K562 (cell line): ENCODE data around the gene ETNK1. TPM values are rescaled to one million over a fixed set of nuclear protein-coding genes. Genes with fewer than 3 reads are reported as not detected.

Experiments used
- ARID2 ChIP-seq: fragments of 450-650 bp; IDR thresholded peaks from 2 replicates; pipeline ENCODE4 v1.6.1; 2017; ENCODE audit warnings: antibody characterized with exemption, mild to moderate bottlenecking
- ARNT ChIP-seq, 2 experiments: fragments of 450-650 bp; IDR thresholded peaks; 2 replicates each; pipeline ENCODE4 v1.6.1; 2016; ENCODE audit warnings: mild to moderate bottlenecking in 1 of 2
- CCNT2 ChIP-seq: IDR thresholded peaks from 2 replicates; pipeline ENCODE4 v1.6.1; 2011; ENCODE audit warnings: borderline replicate concordance, low read depth, mild to moderate bottlenecking, moderate library complexity, mixed read lengths, low read length; ENCODE audit not compliant: insufficient read length; ENCODE audit errors: extremely low read depth
- CHD1 ChIP-seq: fragments of 200-600 bp; sonication (generic); IDR thresholded peaks from one replicate; pipeline ENCODE4 v1.6.1; 2012; ENCODE audit warnings: mild to moderate bottlenecking, moderate library complexity, low read length, inconsistent platforms
- DACH1 ChIP-seq: fragments of 450-650 bp; IDR thresholded peaks from 2 replicates; pipeline ENCODE4 v1.6.1; 2018; ENCODE audit not compliant: partially characterized antibody
- EGR1 ChIP-seq: fragments of 450-650 bp; conservative IDR thresholded peaks from 2 replicates; pipeline ENCODE4 v1.6.1; 2017; ENCODE audit warnings: mild to moderate bottlenecking
- HDAC1 ChIP-seq, 2 experiments: fragments of 450-650 bp; IDR thresholded peaks; 2 replicates each; pipeline ENCODE4 v1.6.1; 2016 to 2017; ENCODE audit warnings: inconsistent platforms in 1 of 2, mild to moderate bottlenecking in 1 of 2, moderate library complexity in 1 of 2
- PHB ChIP-seq: fragments of 250-450 bp; sonication (Bioruptor Pico); IDR thresholded peaks from 2 replicates; pipeline ENCODE4 v1.5.0; 2021
- POLR2G ChIP-seq: fragments of 200-400 bp; formaldehyde crosslinking; IDR thresholded peaks from 2 replicates; pipeline ENCODE4 v1.6.1; 2017; ENCODE audit warnings: low read depth, mild to moderate bottlenecking, antibody characterized with exemption, low read length, moderate library complexity
- SAFB2 ChIP-seq: fragments of 200-400 bp; formaldehyde crosslinking; IDR thresholded peaks from 2 replicates; pipeline ENCODE4 v1.6.1; 2018; ENCODE audit warnings: borderline replicate concordance, low read length, low read depth, moderate library complexity; ENCODE audit not compliant: severe bottlenecking
- SIN3A ChIP-seq, 2 experiments: fragments of 150-350 bp in 1 of 2; IDR thresholded peaks; 2 replicates each; pipeline ENCODE4 v1.6.1; 2011 to 2016; ENCODE audit warnings: borderline replicate concordance in 2 of 2, low read depth in 2 of 2, low read length in 2 of 2, mild to moderate bottlenecking in 2 of 2, moderate library complexity in 2 of 2; ENCODE audit not compliant: control insufficient read depth in 1 of 2
- SNRNP70 ChIP-seq: fragments of 200-400 bp; formaldehyde crosslinking; optimal IDR thresholded peaks from 2 replicates; pipeline ENCODE3; 2017; ENCODE audit warnings: low read depth, low read length
- SREBF1 ChIP-seq: fragments of 150-350 bp; IDR thresholded peaks from 2 replicates; pipeline ENCODE4 v1.6.1; 2014; ENCODE audit warnings: antibody characterized with exemption, low read depth, low read length, borderline replicate concordance
- TAL1 ChIP-seq: fragments of 450-650 bp; IDR thresholded peaks from 2 replicates; pipeline ENCODE4 v1.6.1; 2016; ENCODE audit warnings: mild to moderate bottlenecking
- YBX1 ChIP-seq: fragments of 450-650 bp; IDR thresholded peaks from 2 replicates; pipeline ENCODE4 v1.7.1; 2016; ENCODE audit warnings: mild to moderate bottlenecking
- ZFPM2 ChIP-seq: fragments of 250-450 bp; sonication (Bioruptor Pico); IDR thresholded peaks from 2 replicates; pipeline ENCODE4 v1.5.1; 2022; ENCODE audit warnings: mild to moderate bottlenecking
- polyA plus RNA-seq, 8 experiments: library from polyadenylated mRNA; depleted of rRNA in 4 of 8; stranded (reverse) in 5 of 8; unstranded in 3 of 8; fragments of >200 nt; fragmentation: Nextera tagmentation in 2 of 8; fragmentation: Illumina TruSeq in 1 of 8; extraction: Ambion mirVana in 2 of 8; extraction: Trizol in 1 of 8; gene quantifications; 2 replicates each; pipeline versions ENCODE4 v1.2.1 to v1.2.3, GENCODE V29; 2011 to 2014; ENCODE audit warnings: inconsistent platforms in 1 of 8, missing spikeins in 1 of 8
- total RNA-seq, 7 experiments: library from RNA; depleted of rRNA in 6 of 7; stranded (reverse); fragments of >200 nt in 6 of 7; fragmentation: Illumina TruSeq in 2 of 7; extraction: Trizol in 2 of 7; gene quantifications; 2 replicates each; pipeline versions ENCODE4 v1.2.1 to v1.2.3, GENCODE V29; 2011 to 2021; ENCODE audit warnings: low replicate concordance in 1 of 7
- TF ChIP-seq, protein P1 (sequence below): fragments of 250-450 bp; sonication (Bioruptor Pico); IDR thresholded peaks from 2 replicates; pipeline ENCODE4 v1.8.0; 2022; ENCODE audit warnings: inconsistent platforms
- TF ChIP-seq, protein P2 (sequence below): fragments of 250-450 bp; sonication (Bioruptor Pico); IDR thresholded peaks from 2 replicates; pipeline ENCODE4 v1.5.0; 2022; ENCODE audit warnings: mild to moderate bottlenecking
- TF ChIP-seq, protein P3 (sequence below): fragments of 250-450 bp; sonication (Bioruptor Pico); IDR thresholded peaks from 2 replicates; pipeline ENCODE4 v1.5.0; 2020; ENCODE audit warnings: mild to moderate bottlenecking, borderline replicate concordance

The ETNK1 gene
- total and polyA plus RNA-seq, 9 of the 15 experiments (the other 6 are each of a cell fraction or from before 2014, with no cell fraction given) = 10.0 to 70.5 (median 36.0) TPM

DNA sequence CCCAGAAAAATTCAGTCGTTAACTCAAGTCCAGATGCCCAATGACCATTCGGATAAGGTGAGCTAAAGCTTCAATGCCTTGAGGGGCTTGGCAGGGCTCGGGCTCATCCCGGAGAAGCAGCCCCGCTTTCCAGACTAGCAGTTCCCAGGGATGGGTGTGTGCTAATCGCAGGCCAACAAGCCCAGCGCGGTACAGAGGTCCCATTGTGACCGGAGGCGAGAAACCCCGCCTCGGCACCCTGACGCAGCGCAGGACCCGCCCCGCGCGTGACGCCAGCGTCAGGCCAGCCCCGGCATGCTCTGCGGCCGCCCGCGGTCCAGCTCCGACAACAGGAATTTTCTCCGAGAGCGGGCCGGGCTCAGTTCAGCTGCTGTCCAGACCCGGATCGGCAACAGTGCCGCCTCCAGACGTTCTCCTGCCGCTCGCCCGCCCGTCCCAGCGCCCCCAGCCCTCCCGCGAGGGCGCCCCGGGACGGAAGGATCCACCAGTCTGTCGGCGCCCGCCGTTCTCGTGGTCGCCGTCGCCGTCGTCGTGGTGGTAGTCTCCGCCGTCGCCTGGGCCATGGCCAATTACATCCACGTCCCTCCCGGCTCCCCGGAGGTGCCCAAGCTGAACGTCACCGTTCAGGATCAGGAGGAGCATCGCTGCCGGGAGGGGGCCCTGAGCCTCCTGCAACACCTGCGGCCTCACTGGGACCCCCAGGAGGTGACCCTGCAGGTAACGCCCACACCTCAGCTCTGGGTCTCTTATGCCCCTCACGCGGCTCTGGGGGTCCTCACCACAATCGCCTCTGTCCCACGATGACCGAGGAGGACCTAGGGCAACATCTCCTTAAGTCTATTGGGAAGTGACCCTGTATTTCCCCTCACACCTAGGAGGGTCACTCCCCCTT is at the start of gene ETNK1 (continued):
- TF ChIP-seq DACH1 = no peak
- TF ChIP-seq CHD1 = no peak
- TF ChIP-seq SNRNP70 = no peak
- TF ChIP-seq ARID2 = no peak
- TF ChIP-seq SREBF1 = peak; percentile 66; the same call in 1 of the 2 replicates
- TF ChIP-seq, protein P1, sequence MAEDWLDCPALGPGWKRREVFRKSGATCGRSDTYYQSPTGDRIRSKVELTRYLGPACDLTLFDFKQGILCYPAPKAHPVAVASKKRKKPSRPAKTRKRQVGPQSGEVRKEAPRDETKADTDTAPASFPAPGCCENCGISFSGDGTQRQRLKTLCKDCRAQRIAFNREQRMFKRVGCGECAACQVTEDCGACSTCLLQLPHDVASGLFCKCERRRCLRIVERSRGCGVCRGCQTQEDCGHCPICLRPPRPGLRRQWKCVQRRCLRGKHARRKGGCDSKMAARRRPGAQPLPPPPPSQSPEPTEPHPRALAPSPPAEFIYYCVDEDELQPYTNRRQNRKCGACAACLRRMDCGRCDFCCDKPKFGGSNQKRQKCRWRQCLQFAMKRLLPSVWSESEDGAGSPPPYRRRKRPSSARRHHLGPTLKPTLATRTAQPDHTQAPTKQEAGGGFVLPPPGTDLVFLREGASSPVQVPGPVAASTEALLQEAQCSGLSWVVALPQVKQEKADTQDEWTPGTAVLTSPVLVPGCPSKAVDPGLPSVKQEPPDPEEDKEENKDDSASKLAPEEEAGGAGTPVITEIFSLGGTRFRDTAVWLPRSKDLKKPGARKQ (CRISPR knock-in tag) = no peak
- TF ChIP-seq TAL1 = no peak
- TF ChIP-seq, protein P2, sequence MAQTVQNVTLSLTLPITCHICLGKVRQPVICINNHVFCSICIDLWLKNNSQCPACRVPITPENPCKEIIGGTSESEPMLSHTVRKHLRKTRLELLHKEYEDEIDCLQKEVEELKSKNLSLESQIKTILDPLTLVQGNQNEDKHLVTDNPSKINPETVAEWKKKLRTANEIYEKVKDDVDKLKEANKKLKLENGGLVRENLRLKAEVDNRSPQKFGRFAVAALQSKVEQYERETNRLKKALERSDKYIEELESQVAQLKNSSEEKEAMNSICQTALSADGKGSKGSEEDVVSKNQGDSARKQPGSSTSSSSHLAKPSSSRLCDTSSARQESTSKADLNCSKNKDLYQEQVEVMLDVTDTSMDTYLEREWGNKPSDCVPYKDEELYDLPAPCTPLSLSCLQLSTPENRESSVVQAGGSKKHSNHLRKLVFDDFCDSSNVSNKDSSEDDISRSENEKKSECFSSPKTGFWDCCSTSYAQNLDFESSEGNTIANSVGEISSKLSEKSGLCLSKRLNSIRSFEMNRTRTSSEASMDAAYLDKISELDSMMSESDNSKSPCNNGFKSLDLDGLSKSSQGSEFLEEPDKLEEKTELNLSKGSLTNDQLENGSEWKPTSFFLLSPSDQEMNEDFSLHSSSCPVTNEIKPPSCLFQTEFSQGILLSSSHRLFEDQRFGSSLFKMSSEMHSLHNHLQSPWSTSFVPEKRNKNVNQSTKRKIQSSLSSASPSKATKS = no peak
- TF ChIP-seq ZFPM2 (CRISPR knock-in tag) = no peak
- no peak for TF ChIP-seq SAFB2
- TF ChIP-seq PHB = no peak
- TF ChIP-seq YBX1 = no peak
- no peak; a peak in 1 of 4 replicates for TF ChIP-seq HDAC1 (IDR thresholded peaks at IDR 0.05)
- no peak for TF ChIP-seq ARNT (IDR thresholded peaks at IDR 0.05)
- TF ChIP-seq, protein P3, sequence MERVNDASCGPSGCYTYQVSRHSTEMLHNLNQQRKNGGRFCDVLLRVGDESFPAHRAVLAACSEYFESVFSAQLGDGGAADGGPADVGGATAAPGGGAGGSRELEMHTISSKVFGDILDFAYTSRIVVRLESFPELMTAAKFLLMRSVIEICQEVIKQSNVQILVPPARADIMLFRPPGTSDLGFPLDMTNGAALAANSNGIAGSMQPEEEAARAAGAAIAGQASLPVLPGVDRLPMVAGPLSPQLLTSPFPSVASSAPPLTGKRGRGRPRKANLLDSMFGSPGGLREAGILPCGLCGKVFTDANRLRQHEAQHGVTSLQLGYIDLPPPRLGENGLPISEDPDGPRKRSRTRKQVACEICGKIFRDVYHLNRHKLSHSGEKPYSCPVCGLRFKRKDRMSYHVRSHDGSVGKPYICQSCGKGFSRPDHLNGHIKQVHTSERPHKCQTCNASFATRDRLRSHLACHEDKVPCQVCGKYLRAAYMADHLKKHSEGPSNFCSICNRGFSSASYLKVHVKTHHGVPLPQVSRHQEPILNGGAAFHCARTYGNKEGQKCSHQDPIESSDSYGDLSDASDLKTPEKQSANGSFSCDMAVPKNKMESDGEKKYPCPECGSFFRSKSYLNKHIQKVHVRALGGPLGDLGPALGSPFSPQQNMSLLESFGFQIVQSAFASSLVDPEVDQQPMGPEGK (CRISPR knock-in tag) = no peak
- TF ChIP-seq EGR1 = peak; percentile 22; the same call in 1 of the 2 replicates
- TF ChIP-seq SIN3A (IDR thresholded peaks at IDR 0.05; ENCODE audit: borderline replicate concordance in 2 of 2, control insufficient read depth in 1 of 2, low read depth in 2 of 2, low read length in 2 of 2) = no peak; a peak in 1 of 4 replicates
- TF ChIP-seq POLR2G = peak; percentile 99
- peak; percentile 89 for TF ChIP-seq CCNT2
